Liver (tissue), 3 donors: ENCODE results near the gene GRK1.

Experiments used
- RAD21 ChIP-seq, 2 donors: IDR thresholded peaks; 2 replicates each; pipeline ENCODE4 v1.6.1; 2016; ENCODE audit warnings: antibody characterized with exemption in 2 of 2, mild to moderate bottlenecking in 2 of 2
- RXRA ChIP-seq, 2 donors: IDR thresholded peaks; 2 replicates each; pipeline ENCODE4 v1.6.1; 2017 to 2018; ENCODE audit warnings: antibody characterized with exemption in 2 of 2, mild to moderate bottlenecking in 1 of 2
- YY1 ChIP-seq: IDR thresholded peaks from 2 replicates; pipeline ENCODE4 v1.6.1; 2016; ENCODE audit warnings: antibody characterized with exemption, mild to moderate bottlenecking
- TF ChIP-seq, protein P1 (sequence below): IDR thresholded peaks from 2 replicates; pipeline ENCODE4 v1.6.1; 2016; ENCODE audit warnings: antibody characterized with exemption, mild to moderate bottlenecking
- TF ChIP-seq, protein P2 (sequence below): fragments of 150-350 bp; IDR thresholded peaks from 2 replicates; pipeline ENCODE4 v1.5.1; 2017; ENCODE audit warnings: improper control_type of control experiment, low read depth, low read length; ENCODE audit not compliant: missing input control
- donor health status: healthy.
- donor health status: healthy.

DNA sequence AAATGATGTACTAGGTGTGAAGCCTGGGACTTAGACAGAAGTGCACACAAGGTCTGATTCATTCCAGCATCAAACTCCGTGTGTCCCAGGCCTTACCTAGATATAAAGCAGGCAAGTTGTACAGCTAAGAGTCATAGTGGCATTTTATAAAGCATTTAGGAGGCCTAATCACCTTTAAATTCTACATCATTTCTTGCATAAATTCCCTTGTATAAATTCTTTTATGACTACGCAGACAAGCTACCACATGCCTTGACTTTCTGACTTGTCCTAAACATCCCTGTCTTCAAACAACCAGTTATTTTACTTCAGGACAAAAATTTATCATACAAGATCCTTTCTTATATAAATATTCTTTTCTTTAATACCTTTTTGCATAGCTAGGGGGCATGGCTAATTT lies 114.6 kb downstream of the GRK1 start:
- TF ChIP-seq RXRA (IDR thresholded peaks at IDR 0.05) (no peak), YY1 (no peak), RAD21 (IDR thresholded peaks at IDR 0.05) (no peak)
- TF ChIP-seq, protein P1, sequence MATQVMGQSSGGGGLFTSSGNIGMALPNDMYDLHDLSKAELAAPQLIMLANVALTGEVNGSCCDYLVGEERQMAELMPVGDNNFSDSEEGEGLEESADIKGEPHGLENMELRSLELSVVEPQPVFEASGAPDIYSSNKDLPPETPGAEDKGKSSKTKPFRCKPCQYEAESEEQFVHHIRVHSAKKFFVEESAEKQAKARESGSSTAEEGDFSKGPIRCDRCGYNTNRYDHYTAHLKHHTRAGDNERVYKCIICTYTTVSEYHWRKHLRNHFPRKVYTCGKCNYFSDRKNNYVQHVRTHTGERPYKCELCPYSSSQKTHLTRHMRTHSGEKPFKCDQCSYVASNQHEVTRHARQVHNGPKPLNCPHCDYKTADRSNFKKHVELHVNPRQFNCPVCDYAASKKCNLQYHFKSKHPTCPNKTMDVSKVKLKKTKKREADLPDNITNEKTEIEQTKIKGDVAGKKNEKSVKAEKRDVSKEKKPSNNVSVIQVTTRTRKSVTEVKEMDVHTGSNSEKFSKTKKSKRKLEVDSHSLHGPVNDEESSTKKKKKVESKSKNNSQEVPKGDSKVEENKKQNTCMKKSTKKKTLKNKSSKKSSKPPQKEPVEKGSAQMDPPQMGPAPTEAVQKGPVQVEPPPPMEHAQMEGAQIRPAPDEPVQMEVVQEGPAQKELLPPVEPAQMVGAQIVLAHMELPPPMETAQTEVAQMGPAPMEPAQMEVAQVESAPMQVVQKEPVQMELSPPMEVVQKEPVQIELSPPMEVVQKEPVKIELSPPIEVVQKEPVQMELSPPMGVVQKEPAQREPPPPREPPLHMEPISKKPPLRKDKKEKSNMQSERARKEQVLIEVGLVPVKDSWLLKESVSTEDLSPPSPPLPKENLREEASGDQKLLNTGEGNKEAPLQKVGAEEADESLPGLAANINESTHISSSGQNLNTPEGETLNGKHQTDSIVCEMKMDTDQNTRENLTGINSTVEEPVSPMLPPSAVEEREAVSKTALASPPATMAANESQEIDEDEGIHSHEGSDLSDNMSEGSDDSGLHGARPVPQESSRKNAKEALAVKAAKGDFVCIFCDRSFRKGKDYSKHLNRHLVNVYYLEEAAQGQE, result no peak
- TF ChIP-seq, protein P2, sequence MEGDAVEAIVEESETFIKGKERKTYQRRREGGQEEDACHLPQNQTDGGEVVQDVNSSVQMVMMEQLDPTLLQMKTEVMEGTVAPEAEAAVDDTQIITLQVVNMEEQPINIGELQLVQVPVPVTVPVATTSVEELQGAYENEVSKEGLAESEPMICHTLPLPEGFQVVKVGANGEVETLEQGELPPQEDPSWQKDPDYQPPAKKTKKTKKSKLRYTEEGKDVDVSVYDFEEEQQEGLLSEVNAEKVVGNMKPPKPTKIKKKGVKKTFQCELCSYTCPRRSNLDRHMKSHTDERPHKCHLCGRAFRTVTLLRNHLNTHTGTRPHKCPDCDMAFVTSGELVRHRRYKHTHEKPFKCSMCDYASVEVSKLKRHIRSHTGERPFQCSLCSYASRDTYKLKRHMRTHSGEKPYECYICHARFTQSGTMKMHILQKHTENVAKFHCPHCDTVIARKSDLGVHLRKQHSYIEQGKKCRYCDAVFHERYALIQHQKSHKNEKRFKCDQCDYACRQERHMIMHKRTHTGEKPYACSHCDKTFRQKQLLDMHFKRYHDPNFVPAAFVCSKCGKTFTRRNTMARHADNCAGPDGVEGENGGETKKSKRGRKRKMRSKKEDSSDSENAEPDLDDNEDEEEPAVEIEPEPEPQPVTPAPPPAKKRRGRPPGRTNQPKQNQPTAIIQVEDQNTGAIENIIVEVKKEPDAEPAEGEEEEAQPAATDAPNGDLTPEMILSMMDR, result no peak
